Parathyroid adenoma (tissue), 2 donors: ENCODE results near the gene USP31.
A peak's percentile ranks its signal among the peaks of the same experiment; 100 is the strongest.

ENCODE experiments used
- H2AFZ ChIP-seq: fragments of 300-600 bp; sonication (generic); one replicate; pipeline ENCODE4 v1.7.0; 2017; ENCODE audit warnings: antibody characterized with exemption, mild to moderate bottlenecking
- H3K27ac ChIP-seq: fragments of 300-600 bp; sonication (generic); one replicate; pipeline ENCODE4 v1.7.0; 2017
- H3K27me3 ChIP-seq: fragments of 300-600 bp; sonication (generic); one replicate; pipeline ENCODE4 v1.7.0; 2017; ENCODE audit warnings: low read length; ENCODE audit not compliant: control insufficient read depth, insufficient read depth
- H3K36me3 ChIP-seq: fragments of 300-600 bp; sonication (generic); one replicate; pipeline ENCODE4 v1.7.0; 2017; ENCODE audit warnings: low read length; ENCODE audit not compliant: control insufficient read depth, insufficient read depth
- H3K4me1 ChIP-seq: fragments of 300-600 bp; sonication (generic); one replicate; pipeline ENCODE4 v1.7.0; 2017; ENCODE audit warnings: control low read depth
- H3K4me2 ChIP-seq: fragments of 300-600 bp; sonication (generic); one replicate; pipeline ENCODE4 v1.7.0; 2017; ENCODE audit warnings: low read length
- H3K4me3 ChIP-seq: fragments of 300-600 bp; sonication (generic); one replicate; pipeline ENCODE4 v1.7.0; 2017; ENCODE audit warnings: low read depth, low read length
- H3K79me2 ChIP-seq: fragments of 300-600 bp; sonication (generic); one replicate; pipeline ENCODE4 v1.7.0; 2017; ENCODE audit warnings: control low read depth
- H3K9ac ChIP-seq: fragments of 300-600 bp; sonication (generic); one replicate; pipeline ENCODE4 v1.7.0; 2017; ENCODE audit warnings: mild to moderate bottlenecking
- H3K9me3 ChIP-seq: fragments of 300-600 bp; sonication (generic); one replicate; pipeline ENCODE4 v1.7.0; 2017; ENCODE audit warnings: low read length; ENCODE audit not compliant: control insufficient read depth
- TF ChIP-seq, protein P1 (sequence below): fragments of 300-600 bp; sonication (generic); IDR thresholded peaks from one replicate; pipeline ENCODE4 v1.7.0; 2017; ENCODE audit warnings: antibody characterized with exemption, mild to moderate bottlenecking
- donor health status: primary hyperparathyroidism.

The USP31 gene

DNA sequence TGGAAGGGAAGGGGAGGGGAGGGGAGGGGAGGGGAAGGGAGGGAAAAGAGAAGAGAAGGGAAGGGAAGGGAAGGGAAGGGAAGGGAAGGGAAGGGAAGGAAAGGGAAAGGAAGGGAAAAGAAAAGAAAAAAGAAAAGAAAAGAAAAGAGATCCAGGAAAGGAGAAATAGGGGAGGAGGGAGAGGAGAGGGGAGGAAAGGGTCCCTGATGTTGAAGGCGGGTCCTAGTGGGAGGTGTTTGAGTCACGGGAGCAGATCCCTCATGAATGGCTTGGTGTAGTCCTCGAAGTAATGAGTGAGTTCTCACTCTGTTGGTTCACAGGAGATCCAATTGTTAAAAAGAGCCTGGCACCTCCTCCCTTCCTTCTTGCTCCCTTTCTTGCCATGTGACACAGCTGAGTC, 6.9 kb upstream of the USP31 start:
- Histone ChIP-seq H3K9ac (no peak overlapping the region), H2AFZ (no peak overlapping the region), H3K36me3 (no peaks in the 10 kb centered on the region), H3K79me2 (no peaks in the 10 kb centered on the region), H3K4me2 (no peak overlapping the region), H3K27me3 (no peaks in the 10 kb centered on the region), H3K4me3 (no peak overlapping the region), H3K4me1 (peaks cover 27% of the 10 kb centered on the region), H3K27ac (no peak overlapping the region), H3K9me3 (no peaks in the 10 kb centered on the region)
- TF ChIP-seq, protein P1, sequence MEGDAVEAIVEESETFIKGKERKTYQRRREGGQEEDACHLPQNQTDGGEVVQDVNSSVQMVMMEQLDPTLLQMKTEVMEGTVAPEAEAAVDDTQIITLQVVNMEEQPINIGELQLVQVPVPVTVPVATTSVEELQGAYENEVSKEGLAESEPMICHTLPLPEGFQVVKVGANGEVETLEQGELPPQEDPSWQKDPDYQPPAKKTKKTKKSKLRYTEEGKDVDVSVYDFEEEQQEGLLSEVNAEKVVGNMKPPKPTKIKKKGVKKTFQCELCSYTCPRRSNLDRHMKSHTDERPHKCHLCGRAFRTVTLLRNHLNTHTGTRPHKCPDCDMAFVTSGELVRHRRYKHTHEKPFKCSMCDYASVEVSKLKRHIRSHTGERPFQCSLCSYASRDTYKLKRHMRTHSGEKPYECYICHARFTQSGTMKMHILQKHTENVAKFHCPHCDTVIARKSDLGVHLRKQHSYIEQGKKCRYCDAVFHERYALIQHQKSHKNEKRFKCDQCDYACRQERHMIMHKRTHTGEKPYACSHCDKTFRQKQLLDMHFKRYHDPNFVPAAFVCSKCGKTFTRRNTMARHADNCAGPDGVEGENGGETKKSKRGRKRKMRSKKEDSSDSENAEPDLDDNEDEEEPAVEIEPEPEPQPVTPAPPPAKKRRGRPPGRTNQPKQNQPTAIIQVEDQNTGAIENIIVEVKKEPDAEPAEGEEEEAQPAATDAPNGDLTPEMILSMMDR, result no peak

DNA sequence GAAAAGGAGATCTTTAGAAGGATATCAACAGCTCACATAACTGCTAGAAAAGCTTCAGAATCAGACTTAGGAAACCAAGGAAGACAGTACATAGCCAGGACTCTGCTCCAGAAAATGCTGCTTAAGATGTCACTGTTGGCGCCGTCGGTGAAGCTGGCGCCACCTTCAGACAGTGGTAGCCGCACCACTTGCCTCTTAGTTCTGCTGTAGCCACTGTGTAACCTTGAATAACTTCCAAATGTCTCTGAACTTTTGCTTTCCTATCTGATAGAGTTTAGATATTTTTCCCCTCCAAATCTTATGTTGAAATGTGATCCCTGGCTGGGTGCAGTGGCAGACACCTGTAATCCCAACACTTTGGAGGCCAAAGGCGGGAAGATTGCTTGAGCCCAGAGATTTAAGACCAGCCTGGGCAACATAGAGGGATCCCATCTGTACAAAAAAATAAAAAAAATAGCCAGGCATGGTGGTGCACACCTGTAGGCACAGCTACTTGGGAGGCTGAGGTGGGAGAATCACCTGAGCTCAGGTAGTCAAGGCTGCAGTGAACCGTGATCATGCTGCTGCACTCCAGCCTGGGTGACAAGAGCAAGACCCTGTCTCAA, 6.3 kb upstream of the USP31 start:
- Histone ChIP-seq H3K4me3 (no peak overlapping the region), H3K36me3 (no peaks in the 10 kb centered on the region), H2AFZ (peak overlapping the region; percentile 45), H3K9ac (no peak overlapping the region), H3K4me2 (peak overlapping the region; percentile 13), H3K27ac (no peak overlapping the region), H3K9me3 (no peaks in the 10 kb centered on the region), H3K4me1 (peaks cover 23% of the 10 kb centered on the region), H3K79me2 (no peaks in the 10 kb centered on the region), H3K27me3 (no peaks in the 10 kb centered on the region)
- TF ChIP-seq, protein P1, result peak; percentile 48

DNA sequence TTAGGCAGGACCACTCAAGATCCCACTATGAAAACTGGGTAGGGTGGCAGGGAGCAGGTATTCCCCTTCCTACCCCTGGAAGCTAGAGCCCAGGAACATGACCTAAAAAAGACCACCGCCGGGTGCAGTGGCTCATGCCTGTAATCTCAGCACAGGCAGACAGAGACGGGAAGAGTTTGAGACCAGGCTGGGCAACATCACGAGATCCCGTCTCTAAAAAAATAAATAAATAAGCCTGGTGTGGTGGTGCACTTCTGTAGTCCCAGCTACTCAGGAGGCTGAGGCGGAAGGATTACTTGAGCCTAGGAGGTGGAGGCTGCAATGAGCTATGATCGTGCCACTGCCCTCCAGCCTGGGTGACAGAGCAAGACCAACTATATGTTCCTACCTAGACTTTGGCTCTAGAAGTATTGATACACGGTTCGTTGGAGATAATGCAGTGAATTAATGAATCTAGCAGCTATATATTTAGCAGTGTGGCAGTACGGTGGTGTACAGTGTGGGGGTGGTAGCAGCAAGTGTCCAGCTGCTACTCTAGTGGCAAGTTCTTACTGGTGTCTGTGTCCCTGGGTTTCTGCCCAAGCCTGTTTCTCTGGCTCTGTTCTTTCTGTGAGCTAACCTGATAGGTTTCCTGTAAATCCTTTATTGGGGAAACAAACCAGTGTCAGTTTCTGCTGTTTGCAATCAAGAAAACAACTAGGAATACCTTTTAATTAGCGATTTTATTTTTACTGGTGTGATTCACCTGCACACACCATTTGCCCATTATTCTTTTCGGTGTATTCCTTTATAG, 3.3 kb upstream of the USP31 start:
- no peak overlapping the region for H3K27ac ChIP-seq
- TF ChIP-seq, protein P1, result no peak
- no peaks in the 10 kb centered on the region for H3K36me3 ChIP-seq
- H3K4me3 ChIP-seq, result no peak overlapping the region
- no peaks in the 10 kb centered on the region for H3K9me3 ChIP-seq
- no peak overlapping the region for H3K4me2 ChIP-seq
- H3K27me3 ChIP-seq, result no peaks in the 10 kb centered on the region
- peaks cover 9% of the 10 kb centered on the region for H3K79me2 ChIP-seq
- H2AFZ ChIP-seq, result no peak overlapping the region
- peaks cover 21% of the 10 kb centered on the region for H3K4me1 ChIP-seq
- H3K9ac ChIP-seq, result no peak overlapping the region

DNA sequence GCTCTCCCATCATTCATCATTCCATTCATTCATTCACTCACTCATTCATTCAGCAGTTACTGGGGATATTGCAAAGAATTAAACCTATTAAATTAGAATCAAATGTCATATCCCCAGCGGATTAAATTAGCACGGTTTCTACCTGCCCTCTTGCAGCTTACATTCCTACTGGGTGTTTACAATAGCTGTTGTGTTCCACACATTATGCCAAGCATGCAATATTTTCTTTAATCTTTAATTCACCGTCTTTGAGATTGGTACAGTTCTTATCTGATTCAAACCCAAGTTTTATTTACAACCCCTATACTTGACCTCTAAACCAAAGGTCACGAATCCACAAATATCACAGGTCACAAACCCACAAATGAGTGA, 727 bp upstream of the USP31 start:
- Histone ChIP-seq H3K4me3 (peak overlapping the region; percentile 34), H3K36me3 (no peaks in the 10 kb centered on the region), H3K27me3 (no peaks in the 10 kb centered on the region), H3K27ac (no peak overlapping the region), H3K79me2 (peaks cover 18% of the 10 kb centered on the region), H3K4me1 (peaks cover 13% of the 10 kb centered on the region), H2AFZ (peak overlapping the region; percentile 92), H3K9ac (no peak overlapping the region), H3K9me3 (no peaks in the 10 kb centered on the region), H3K4me2 (peak overlapping the region; percentile 70)
- TF ChIP-seq, protein P1, result no peak
